T47D (cell line): Measurements from ENCODE around the gene ZNF414.
A peak's percentile ranks its signal among the peaks of the same experiment; 100 is the strongest.

Experiments
- DNase-seq, 2 experiments: peaks; one replicate each; pipeline versions ENCODE4 v3.0.0 to v3.0.0-alpha.2; 2011 to 2012; ENCODE audit warnings: low read depth in 1 of 2, low spot score in 1 of 2
- JUND ChIP-seq: IDR thresholded peaks from 2 replicates; pipeline ENCODE4 v1.6.1; 2012; ENCODE audit warnings: low read depth
- in situ Hi-C: cut with HindIII; loops from 2 replicates; pipeline ENCODE4 v1.10.0; 2016; ENCODE audit warnings: low sequenced_read_pairs, low pct_unique_long_range_greater_than_20kb

Gene ZNF414

GRCh38 chr19:8482696-8483095 is 31.3 kb downstream of the ZNF414 start:
- TF ChIP-seq JUND, result no peak
- in situ Hi-C loops, result no loop called here
- DNase-seq, result no peak

- DNase-seq, result no peak
- no peak for TF ChIP-seq JUND
- in situ Hi-C loops, result no loop called here
These were observed 32.4 kb downstream of the ZNF414 start for GRCh38 chr19:8481616-8482015.

GRCh38 chr19:8481201-8481600 is 32.8 kb downstream of the ZNF414 start:
- TF ChIP-seq JUND, result no peak
- DNase-seq, result no peak
- in situ Hi-C loops, result no loop called here

GRCh38 chr19:8478598-8478997 is 35.4 kb downstream of the ZNF414 start:
- no peak for DNase-seq
- in situ Hi-C loops, result no loop called here
- TF ChIP-seq JUND, result no peak

GRCh38 chr19:8477889-8478288 is 36.1 kb downstream of the ZNF414 start:
- no peak for DNase-seq
- in situ Hi-C loops, result no loop called here
- TF ChIP-seq JUND, result no peak

- in situ Hi-C loops, result no loop called here
- no peak for TF ChIP-seq JUND
These were observed 37.4 kb downstream of the ZNF414 start for GRCh38 chr19:8476524-8476923.

GRCh38 chr19:8475005-8475404 is 39.0 kb downstream of the ZNF414 start:
- DNase-seq, result no peak
- no peak for TF ChIP-seq JUND
- in situ Hi-C loops, result no loop called here

More at GRCh38 chr19:8476524-8476923, 37.4 kb downstream of the ZNF414 start:
- DNase-seq, result no peak

- no peak for DNase-seq
- no peak for TF ChIP-seq JUND
- in situ Hi-C loops, result no loop called here
These were observed 40.1 kb downstream of the ZNF414 start for GRCh38 chr19:8473648-8474476.

GRCh38 chr19:8469613-8470368 is 44.2 kb downstream of the ZNF414 start:
- peak; percentile 51 to 58 for DNase-seq
- in situ Hi-C loops, result no loop called here
- no peak for TF ChIP-seq JUND

GRCh38 chr19:8468761-8469373 is 45.1 kb downstream of the ZNF414 start:
- no peak for DNase-seq
- in situ Hi-C loops, result no loop called here
- TF ChIP-seq JUND, result no peak

GRCh38 chr19:8468124-8468523 is 45.8 kb downstream of the ZNF414 start:
- no peak for TF ChIP-seq JUND
- no peak for DNase-seq
- in situ Hi-C loops, result no loop called here

GRCh38 chr19:8466018-8466417 is 47.9 kb downstream of the ZNF414 start:
- TF ChIP-seq JUND, result no peak
- in situ Hi-C loops, result no loop called here

GRCh38 chr19:8463365-8463764 is 50.6 kb downstream of the ZNF414 start:
- no peak for TF ChIP-seq JUND
- in situ Hi-C loops, result no loop called here
- no peak for DNase-seq

More at GRCh38 chr19:8466018-8466417, 47.9 kb downstream of the ZNF414 start:
- no peak for DNase-seq
